ENCODE measurements around the gene DOCK8. TPM values are rescaled to one million over a fixed set of nuclear protein-coding genes. Genes with fewer than 3 reads are reported as not detected.

Gene DOCK8
- total RNA-seq, 1 experiment from 2014 or later = 1.4 TPM

- no peak overlapping the region for H2BK15ac ChIP-seq (ENCODE audit: low read depth, low read length)
- no peak overlapping the region for H3K14ac ChIP-seq (ENCODE audit: insufficient read depth, low read length)
- no peak overlapping the region for H3T11ph ChIP-seq (ENCODE audit: low read length)
- no peaks in the 10 kb centered on the region for H3K9me3 ChIP-seq (ENCODE audit: control insufficient read depth, low read depth, low read length)
- no peaks in the 10 kb centered on the region for H3K27me3 ChIP-seq (ENCODE audit: insufficient read depth, low read length)
- H2AK5ac ChIP-seq (ENCODE audit: insufficient read length, low read length) = no peak overlapping the region
- no peak overlapping the region for H4K8ac ChIP-seq (replicated peaks; ENCODE audit: insufficient read length, low read depth, low read length)
- no peak for TF ChIP-seq CTCF (conservative IDR thresholded peaks at IDR 0.05)
- H3K4ac ChIP-seq (ENCODE audit: low read depth, low read length) = no peak overlapping the region
- H2BK5ac ChIP-seq (ENCODE audit: insufficient read length, low read length) = no peak overlapping the region
- no peak overlapping the region for H3K56ac ChIP-seq (ENCODE audit: insufficient read length, low read depth, low read length)
- Mint-ChIP-seq H3K36me3 (ENCODE audit: insufficient read depth in 1 of 3, low read depth in 3 of 3) (no peaks in the 10 kb centered on the region), H3K4me3 (no peak overlapping the region), H3K9me3 (peaks cover 0 to 3% of the 10 kb centered on the region in 2 experiments; a peak in 1 of 5 replicates), H3K27ac (no peak overlapping the region), H3K4me1 (peaks cover 14 to 17% of the 10 kb centered on the region in 2 experiments), H3K27me3 (ENCODE audit: low read depth) (no peaks in the 10 kb centered on the region)
- H3K79me1 ChIP-seq (ENCODE audit: insufficient read depth, low read depth, low read length, poor library complexity, severe bottlenecking) = no peaks in the 10 kb centered on the region
- H3K27ac ChIP-seq (ENCODE audit: insufficient read length, low read depth, low read length) = no peak overlapping the region
- no peak overlapping the region for H2BK120ac ChIP-seq (ENCODE audit: low read depth, low read length, poor library complexity, severe bottlenecking)
- no peak overlapping the region for H3K18ac ChIP-seq (ENCODE audit: insufficient read length, low read depth, low read length)
- no peaks in the 10 kb centered on the region for H4K20me1 ChIP-seq (ENCODE audit: control insufficient read depth, insufficient read depth, insufficient read length)
- no peak overlapping the region for H3K4me2 ChIP-seq (ENCODE audit: insufficient read depth, insufficient read length, low read length)
- no peak overlapping the region for H2BK12ac ChIP-seq (ENCODE audit: insufficient read length, low read depth, low read length)
- no peaks in the 10 kb centered on the region for H3K23me2 ChIP-seq (ENCODE audit: insufficient read length, low read depth, low read length, poor library complexity, severe bottlenecking)
- no peak for DNase-seq
- H3K23ac ChIP-seq (ENCODE audit: insufficient read length, low read depth, low read length) = no peak overlapping the region
- no peaks in the 10 kb centered on the region for H3K79me2 ChIP-seq (ENCODE audit: insufficient read depth, low read length)
- no peak overlapping the region for H3K9ac ChIP-seq (ENCODE audit: extremely low read depth, insufficient read length, low read length)
- no CpG with 5 or more reads among the region's 5 CpGs for WGBS (ENCODE audit: extremely low coverage, insufficient read length, low lambda C conversion rate)
- H2AFZ ChIP-seq (ENCODE audit: low read length) = no peak overlapping the region
- no peak overlapping the region for H4K5ac ChIP-seq (ENCODE audit: insufficient read length, low read depth, low read length)
- no peak overlapping the region for H2BK20ac ChIP-seq (ENCODE audit: low read depth, low read length, poor library complexity, severe bottlenecking)
- no peak overlapping the region for H4K91ac ChIP-seq (ENCODE audit: insufficient read length, low read depth, low read length)
- peaks cover 2% of the 10 kb centered on the region; the same call in 1 of the 2 replicates for H3K4me1 ChIP-seq (ENCODE audit: insufficient read depth, low read length)
These were observed 36.7 kb downstream of the DOCK8 start for GRCh38 chr9:251398-251797.
